NCI-H2196 (cell line): Measurements from ENCODE around the gene ANKRD52.
"Not testable (repeated sequence)": the region's sequence is repeated elsewhere in the genome, so short reads cannot be mapped to it uniquely, and the experiment has no call there.

Source experiments
- DNase-seq: peaks from one replicate; lab custom pipeline; 2025; ENCODE audit not compliant: unreplicated experiment; lab: John Stamatoyannopoulos, UW

ANKRD52 gene

DNA sequence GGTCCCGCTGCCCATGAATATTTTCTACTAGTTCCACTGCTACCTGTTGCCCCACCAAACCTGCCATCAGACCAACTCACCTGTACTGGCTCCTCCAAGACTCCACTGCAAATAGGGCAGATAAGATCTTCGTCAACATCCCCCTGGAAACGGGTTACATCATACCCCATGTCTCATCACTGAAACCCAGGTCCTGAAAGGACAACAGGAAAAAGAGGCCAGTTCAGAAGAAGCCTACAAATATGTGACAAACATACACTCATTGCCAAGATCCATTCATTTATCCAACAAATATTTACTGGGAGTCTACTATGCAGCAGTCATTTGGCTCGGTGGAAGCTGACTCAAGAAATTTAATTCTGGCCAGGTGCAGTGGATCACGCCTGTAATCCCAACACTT is 44.3 kb downstream of the ANKRD52 start:
- DNase-seq, result no peak

DNA sequence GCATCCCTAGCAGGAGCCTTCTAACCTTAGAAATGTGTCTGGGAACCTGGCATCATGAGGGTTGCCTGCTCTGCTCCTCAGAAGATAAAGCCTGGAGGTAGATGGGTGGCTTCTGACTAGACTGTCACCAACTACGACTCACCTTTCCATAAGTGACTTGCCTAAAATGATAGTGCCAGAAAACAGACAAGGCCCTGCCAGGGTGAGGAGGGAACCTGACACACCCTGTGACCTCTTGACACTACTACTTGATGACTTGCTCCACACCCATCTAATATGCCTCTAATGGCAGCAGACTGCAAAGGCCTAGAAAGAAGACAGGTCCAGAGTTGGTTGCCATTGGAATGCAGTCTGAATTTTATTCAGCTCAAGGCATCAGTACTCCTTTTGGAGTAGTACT is 45.8 kb downstream of the ANKRD52 start:
- no peak for DNase-seq

DNA sequence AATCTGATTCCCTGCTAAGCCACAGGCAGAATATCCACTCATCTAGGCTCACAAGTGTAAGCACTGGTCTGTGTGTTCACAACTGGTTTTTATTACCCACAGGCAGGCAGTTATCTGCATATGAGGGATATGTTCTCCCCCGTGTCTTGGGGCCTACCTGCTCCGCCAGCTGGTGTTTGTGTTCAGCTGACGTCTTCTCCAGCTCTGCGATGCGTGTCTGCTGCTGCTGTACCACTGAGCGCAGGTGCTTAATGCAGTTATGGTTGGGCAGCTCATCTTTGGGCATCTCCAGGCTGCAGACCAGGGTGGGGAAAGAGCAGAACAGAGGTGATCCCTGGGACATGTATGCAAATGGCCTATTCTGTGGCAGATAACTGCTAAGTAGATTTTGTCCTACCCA is 50.2 kb downstream of the ANKRD52 start:
- no peak for DNase-seq

DNA sequence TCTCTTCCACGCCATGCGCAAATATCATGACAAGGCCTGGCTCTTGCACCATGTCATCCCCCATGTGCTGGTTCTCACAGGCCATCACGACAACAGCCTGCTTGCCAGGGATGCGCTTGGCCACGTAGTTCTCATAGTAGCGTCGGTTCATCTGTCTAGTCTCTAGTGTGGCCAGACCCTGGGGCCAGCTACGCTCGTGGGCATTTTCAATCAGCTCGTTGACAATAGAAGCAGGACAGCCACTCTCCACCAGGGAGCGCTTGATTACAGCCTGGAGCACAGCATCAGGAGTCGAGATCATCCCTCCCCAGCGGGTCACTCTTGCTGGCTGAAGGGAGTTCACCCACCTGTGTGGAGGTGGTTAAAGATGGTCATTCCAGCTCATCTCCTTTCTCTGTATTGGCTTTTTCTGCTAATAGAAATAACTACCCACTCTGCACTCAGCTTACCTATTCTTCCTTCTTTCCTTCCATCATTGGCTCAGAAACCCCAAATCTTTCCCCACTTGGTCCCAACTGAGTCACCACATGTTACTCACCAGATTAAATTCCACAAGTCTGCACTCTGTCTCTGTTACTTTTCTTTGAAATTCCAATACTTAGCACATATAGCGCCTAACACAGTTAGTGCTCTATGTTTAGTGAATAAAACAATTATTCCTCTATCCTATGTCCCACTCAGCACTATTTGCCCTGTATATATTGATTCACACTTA is 51.6 kb downstream of the ANKRD52 start:
- peak; percentile 38 for DNase-seq

GRCh38 chr12:56205445-56205844 is 52.7 kb downstream of the ANKRD52 start:
- no peak for DNase-seq

DNA sequence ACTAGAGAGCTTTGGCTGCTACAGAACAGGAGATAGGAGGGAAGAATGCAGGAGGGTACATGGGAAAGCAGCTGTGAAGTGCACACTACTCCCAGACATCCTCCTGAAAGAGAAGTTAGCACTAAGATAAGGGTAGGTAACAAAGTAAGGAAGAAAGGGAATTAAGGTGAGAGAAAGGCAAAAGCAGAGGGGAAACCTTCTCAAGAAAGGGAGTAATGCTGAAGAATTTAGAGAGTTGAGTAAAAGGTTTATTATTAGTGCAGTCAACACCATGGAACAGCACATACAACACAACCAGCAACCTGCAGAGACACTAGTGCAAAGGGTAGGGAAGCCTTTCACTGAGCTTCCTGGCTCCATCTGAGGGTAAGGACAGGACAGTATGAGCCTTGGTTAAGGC is 53.9 kb downstream of the ANKRD52 start:
- no peak for DNase-seq

GRCh38 chr12:56202838-56203237 is 55.3 kb downstream of the ANKRD52 start:
- DNase-seq, result no peak

GRCh38 chr12:56202366-56202765 is 55.8 kb downstream of the ANKRD52 start:
- no peak for DNase-seq

- DNase-seq, result no peak
Measured at GRCh38 chr12:56198836-56199235, 59.3 kb downstream of the ANKRD52 start.

DNA sequence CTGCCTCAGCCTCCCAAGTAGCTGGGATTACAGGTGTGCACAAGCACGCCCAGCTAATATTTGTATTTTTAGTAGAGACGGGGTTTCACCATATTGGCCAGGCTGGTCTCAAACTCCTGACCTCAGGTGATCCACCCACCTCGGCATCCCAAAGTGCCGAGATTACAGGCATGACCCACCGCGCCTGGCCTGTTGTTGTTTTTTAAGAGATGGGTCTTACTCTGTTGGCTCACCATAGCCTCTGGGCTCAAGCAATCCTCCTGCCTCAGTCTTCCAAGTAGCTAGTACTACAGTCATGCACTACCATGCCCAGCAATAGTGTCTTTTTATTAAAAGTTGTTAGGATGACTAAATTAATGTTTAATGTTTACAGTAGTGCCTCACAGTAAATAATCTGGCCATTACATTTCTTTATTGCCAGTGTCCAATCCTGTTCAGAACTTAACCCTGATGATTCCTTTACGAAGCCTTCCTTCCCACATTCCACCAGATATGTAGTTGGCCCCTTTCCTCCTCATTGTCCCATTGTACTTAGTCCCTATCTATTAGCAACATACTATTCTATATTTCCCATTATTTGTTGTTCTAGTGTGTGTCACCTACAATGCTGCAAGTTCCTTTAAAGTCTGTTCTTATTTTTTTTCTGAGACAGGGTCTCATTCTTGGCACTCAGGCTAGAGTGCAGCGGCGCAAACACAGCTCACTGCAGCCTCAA is 60.1 kb downstream of the ANKRD52 start:
- no peak for DNase-seq

- DNase-seq, result not testable (repeated sequence)
Measured at GRCh38 chr12:56196818-56197550, 61.2 kb downstream of the ANKRD52 start.

- peak; percentile 92 for DNase-seq
Measured at GRCh38 chr12:56193025-56193578, 65.1 kb downstream of the ANKRD52 start.

DNA sequence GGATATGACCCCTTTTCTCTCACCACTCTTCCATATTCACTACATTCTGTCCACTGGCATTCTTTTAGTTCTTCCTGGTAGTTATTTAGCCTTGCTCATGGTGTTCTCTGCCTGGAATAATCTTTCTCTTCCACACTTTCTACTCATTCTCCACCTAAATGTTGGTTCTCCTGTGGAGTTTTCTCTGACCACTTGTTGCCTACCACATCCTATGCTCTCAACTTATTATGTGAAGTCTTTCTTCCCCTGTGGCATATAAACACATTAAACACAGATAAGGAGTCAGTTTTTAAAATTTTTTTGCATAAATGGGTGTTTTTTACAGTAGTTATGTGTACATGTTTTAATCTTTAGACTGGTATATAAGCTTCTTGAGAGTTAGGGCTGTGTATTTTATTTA is 65.6 kb downstream of the ANKRD52 start:
- DNase-seq, result no peak

DNA sequence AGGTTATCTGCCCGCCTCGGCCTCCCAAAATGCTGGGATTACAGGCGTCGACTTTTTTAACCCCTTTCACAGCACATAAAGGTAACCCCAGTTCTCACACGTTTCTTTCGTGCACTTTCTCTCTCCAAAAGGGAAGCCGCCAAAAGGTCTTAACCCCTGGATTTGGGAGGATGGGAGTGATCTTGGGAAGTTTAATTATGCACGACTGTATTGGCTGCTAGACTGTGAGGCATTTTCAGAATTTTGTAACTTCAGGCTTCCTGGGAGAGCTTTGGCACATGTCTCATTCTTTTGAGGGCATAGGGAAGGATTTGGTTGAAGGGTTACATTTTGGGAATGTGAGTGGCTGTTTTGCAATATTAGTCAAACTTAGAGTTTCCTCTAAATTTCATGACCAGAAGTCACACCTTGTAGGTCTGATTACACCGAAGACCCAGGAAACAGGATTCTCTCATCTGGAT is 67.5 kb downstream of the ANKRD52 start:
- DNase-seq, result no peak

DNA sequence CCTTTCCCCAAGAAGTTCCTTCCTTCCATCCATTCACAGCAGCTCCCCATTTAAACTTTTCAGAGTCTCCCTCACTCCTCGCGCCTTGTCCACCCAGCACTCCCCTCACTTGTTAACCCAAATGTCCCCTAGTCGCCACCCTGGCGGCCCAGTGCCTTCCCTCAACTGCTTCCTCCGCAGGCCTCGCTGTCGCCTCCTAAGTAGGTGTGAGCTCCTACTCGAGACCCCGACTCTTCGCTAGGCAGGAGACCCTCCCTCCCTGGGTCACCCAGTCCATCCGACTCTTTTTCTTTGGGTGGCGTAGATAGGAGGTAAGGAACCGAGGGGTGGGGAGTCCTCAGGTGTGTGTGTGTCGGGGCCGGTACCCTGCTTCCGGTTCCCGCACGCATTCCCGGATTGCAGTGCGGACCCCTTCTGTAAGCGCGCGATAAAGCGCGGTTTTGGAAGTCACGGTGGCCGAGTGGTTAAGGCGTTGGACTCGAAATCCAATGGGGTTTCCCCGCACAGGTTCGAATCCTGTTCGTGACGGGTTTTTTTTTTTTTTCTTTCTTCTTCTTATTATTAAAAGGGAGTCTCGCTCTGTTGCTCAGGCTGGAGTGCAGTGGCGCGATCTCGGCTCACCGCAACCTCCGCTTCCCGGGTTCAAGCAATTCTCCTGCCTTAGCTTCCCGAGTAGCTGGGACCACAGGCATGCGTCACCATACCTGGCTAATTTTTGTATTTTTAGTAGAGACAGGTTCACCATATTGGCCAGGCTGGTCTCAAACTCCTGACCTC is 68.1 kb downstream of the ANKRD52 start:
- DNase-seq, result peak; percentile 86

DNA sequence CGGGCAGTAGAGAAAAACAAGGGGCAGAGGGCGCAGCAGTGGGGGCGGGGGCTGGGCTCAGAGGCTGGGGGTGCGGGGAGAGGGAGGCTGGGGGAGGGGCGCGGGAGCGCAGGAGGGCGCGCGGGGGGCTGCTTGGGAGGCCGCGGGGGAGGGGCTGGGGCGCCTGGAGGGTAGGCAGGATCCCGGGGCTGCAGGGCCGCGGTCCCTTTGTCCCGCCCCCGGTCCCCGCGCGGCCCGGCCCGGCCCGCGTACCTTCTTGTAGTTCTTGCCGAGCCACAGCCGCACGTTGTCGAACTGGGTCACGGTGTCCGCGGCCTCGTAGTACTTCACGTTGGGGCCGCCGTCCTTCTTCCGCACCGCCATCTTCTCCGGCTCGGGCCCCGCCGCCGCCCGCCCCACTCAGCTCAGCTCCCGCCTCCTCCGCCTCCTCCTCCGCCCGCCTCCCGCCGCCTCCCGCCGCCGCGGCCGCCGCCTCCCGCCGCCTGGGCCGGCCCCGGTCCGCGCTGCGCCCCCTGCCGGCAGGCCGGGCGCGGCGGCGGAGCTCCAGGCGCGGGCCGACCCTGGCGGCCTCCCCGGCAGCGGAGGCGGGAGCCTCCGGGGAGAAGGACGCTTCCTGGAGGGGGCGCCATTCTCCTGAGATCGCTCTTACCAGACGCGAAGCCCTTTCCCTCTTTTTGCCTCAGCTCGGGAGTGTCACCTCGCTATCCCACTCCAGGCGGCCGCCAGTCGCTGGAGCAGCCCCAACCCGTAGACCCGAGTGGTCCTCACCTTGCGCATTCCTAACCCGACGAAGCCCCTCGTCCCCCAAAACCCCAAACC is 68.9 kb downstream of the ANKRD52 start, which contains the start of gene SMARCC2:
SMARCC2 (minus strand) TSS at position 385 of the 819 bp plus-strand sequence; CDS start at position 363, 22 bp downstream.
- DNase-seq, result peak; percentile 92

DNA sequence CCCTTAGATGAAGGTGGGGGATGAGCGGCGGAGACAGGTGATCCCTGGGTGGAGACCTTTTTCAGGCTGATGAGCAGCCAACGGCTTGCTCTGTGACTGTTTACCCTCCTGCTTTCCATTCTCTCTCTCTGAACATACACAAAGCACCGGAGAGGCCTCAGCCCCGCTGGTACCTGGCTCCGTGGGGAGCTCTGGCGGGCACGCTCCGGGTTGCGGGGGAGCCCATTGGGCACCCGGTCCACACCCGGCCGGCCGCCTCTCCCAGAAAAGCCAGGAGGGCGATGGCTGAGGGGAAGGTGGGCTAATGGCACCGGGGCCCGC is 69.4 kb downstream of the ANKRD52 start:
- DNase-seq, result no peak

GRCh38 chr12:56188131-56188777 is 69.9 kb downstream of the ANKRD52 start:
- DNase-seq, result no peak
